Subcutaneous adipose tissue (tissue), 4 donors: Measurements from ENCODE around the gene CTNNBIP1. TPM values are rescaled to one million over a fixed set of nuclear protein-coding genes. Genes with fewer than 3 reads are reported as not detected.

Experiments used
- CTCF ChIP-seq: fragments of 450-650 bp; IDR thresholded peaks from one replicate; pipeline ENCODE4 v1.5.1; 2016; ENCODE audit warnings: low read depth, mild to moderate bottlenecking, control low read depth, antibody characterized with exemption, moderate library complexity
- total RNA-seq, 4 donors: library from RNA; depleted of rRNA; stranded (reverse); fragments of >200 nt; gene quantifications; one replicate each; pipeline ENCODE4 v1.1.0, GENCODE V29; 2016

CTNNBIP1 gene
- total RNA-seq, 4 donors from 2014 or later = 10.8 to 45.2 (median 17.1) TPM

DNA sequence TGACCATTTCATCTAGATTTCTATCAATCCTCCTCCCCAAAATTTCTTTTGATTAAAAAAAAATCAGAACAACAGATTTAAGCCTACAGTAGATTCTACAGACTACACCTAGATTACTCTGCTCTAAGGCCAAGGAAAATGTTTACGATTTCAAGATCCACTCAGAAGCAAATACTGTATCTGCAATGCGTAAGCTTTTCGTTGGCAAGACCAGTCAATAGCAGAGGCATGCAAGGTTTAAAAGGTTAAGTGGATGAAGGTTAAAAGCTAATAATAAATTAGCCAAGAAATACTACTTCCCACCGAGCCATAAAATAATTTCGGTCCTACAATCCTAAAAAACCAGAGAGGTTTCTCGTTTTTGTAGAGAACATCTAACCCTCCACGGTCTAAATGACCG is 87.6 kb downstream of the CTNNBIP1 start:
- no peak for TF ChIP-seq CTCF

DNA sequence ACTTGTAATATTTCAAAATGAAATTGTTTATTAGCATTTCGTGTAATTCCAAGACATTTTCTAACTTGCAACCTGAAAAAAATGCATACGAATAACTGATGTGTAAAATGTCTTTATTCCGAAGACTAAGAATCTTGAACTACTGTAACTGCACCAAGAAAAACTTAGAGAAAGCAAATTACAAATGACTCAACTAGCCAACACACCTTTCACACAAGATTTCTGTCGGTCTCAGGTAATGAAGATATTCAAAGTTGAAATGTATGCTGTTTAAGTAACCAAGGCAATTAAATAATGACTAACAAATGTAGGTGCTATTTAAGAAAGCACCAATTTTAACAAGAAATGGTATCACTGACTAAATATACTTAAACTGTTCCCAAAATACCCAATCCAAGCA is 88.4 kb downstream of the CTNNBIP1 start:
- TF ChIP-seq CTCF = no peak

- TF ChIP-seq CTCF = no peak
These were observed 89.5 kb downstream of the CTNNBIP1 start for GRCh38 chr1:9820521-9820920.

DNA sequence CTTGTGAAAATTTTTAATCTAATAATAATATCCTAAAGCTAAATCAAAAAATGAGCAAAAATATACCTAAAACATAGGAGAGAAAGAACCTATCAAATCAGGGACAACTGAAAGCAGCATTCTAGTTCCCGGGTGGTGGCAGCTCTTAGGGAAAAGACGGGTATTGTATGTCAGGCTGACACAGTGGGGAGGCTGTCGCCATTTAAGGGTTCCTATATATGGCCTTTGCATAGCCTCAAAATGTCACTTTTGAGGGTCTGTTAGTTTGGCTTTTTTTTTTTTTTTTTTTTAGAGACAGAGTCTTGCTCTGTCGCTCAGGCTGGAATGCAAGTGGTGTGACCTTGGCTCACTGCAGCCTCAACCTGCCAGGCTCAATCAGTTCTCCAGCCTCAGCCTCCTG is 92.3 kb downstream of the CTNNBIP1 start:
- no peak for TF ChIP-seq CTCF

DNA sequence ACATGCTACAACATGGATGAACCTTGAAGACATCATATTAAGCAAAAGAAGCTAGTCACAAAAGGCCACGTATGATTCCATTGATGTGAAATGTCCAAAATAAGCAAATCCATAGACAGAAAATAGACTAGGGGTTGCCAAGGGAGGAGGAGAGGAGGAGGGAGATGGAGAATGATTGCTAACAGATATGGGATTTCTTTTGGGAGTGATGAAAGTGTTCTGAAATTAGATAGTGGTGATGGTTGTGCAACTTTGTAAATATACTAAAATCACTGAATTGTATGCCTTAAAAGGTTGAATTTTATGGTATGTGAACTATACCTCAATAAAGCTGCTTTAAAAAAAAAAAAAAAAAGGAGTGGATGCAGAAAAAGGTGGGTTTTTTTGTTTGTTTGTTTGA is 93.9 kb downstream of the CTNNBIP1 start:
- no peak for TF ChIP-seq CTCF

DNA sequence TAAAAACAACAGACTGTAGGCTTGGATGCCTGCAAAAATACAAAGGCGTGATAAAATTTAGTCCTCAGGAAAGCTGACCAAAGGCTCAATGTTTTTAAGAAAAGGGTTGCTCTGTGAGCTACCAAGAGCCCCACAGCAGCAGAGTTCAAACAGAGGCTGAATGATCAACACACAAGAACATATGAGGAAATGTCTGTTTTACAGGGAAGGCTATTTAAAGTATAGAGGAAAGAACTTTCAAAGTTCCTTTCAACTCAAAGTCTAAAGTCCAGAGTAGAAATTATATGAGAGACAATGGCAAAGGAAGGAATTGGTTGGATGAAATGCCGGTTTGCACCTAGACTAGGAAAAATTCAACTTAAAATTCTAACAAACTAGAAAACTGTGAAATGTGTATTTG is 94.9 kb downstream of the CTNNBIP1 start:
- no peak for TF ChIP-seq CTCF

DNA sequence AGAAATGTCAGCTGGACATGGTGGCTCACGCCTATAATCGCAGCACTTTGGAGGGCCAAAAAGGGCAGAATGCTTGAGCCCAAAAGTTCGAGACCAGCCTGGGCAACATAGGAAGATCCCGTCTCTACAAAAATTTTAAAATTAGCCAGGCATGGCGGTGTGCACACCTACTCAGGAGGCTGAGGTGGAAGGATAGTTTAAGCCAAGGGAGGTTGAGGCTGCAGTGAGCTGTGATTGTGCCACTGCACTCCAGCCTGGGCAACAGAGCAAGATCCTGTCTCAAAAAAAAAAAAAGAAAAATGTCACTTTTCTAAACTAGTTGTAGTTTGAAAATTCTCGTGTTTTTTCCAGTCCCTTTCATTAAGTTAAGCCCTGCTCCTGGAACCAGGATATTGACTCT is 95.5 kb downstream of the CTNNBIP1 start:
- no peak for TF ChIP-seq CTCF
